Kasumi-1 (cell line): Measurements from ENCODE around the gene TCHP.

Experiments
- DNase-seq, 2 experiments: peaks; one replicate each; lab custom pipeline; 2025; lab: John Stamatoyannopoulos, UW

TCHP gene

DNA sequence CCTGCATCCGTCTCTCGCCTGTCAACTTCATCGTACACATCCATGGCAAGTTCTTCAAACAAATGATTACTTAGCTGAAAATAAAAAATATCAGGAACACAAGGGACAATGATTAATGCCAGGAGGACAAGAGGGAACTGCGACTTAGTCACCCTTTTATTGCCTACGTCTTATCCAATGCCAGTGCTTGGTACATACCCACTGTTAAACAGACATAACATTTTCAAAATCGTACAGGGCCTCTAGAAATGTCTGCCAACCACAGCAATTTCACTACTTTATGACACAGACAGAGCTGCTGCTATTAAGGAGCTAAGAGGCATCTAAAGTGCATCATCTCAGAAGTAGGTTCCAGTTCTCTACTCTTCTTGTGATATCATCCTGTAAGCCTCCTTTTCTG, 61.5 kb downstream of the TCHP start:
- no peak for DNase-seq

DNA sequence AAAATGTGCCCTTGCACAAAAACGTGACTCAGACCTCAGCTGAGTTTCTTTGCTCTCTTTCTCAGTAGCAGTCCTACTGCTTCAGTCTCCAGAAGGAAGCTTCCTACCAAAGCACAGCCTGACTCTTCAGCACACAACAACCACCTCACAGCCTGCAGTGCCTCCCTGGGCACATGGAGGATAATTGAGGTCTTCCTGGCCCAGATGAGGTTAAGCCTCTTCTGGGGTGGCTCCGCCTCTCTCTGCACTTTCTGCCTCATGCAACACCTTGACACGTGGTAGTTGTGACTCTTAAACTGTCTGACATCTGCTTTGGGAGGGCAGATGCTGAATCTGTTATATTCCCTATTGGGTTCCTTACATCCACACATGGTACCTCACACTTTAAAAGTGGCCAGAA, 62.3 kb downstream of the TCHP start:
- no peak for DNase-seq

DNA sequence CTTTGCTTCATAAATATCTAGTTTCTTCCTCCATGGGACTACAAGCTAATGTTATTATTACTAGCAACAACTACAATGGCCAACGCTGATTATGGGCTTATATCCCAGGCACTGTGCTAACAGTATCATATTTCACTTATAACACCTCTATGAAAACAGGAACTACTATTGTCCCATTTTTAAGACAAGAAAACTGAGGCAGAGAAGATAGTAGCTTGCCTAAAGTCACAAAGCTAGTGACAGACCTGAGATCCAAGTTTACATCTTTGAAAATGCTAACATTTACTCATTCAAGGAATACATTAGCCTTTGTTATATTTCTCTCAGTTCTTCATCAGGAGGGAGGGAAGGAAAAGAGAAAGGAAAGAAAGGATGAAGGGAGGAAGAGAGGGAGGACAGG, 63.3 kb downstream of the TCHP start:
- DNase-seq: no peak

DNA sequence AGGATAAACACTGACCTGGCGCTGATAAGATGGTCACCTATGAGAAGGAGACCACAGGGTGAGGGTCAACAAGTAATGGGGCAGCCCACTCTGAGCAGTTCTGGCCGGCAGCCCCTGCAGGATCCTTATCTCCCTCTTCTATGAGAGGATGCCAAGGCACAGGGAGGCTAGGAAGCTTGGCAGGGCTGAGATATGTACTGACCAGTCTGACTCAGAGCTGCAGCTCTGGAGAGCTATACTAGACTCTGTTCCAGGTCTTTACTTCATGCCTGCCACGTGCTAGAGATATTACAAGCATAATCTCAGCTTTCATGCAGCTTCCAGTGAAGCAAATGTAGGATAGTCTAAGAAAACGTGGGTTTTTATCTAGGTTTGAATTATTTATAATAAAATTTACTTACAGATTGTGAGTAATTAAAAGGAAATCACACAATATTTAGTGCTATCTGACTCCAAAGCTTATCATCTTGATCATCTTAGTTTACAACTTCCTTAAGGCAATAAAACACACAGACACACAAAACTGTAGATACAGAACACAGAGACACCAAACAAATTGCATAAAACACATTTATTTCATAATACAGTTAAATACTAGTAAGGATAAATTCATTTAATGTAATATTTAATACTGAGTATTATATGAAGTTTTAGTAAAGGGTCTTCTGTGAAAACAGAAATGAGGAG, 63.8 kb downstream of the TCHP start:
- DNase-seq: no peak

DNA sequence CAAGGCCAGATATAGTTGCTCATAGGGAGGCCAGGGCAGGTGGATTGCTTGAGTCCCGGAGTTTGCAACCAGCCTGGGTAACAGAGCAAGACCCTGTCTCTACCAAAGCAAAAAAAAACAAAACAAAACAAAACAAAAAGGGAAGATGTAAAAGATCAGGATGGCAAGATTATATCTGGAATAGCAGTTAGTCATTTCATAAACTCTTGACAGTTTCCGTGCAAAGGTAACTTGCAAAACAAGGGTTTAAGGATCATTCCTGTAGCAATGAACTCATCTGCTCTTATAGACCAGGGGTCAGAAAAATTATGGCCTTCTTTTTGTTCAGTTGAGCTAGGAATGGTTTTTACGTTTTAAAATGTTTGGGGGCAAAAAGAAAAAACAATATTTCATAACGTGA, 66.5 kb downstream of the TCHP start:
- no peak for DNase-seq

DNA sequence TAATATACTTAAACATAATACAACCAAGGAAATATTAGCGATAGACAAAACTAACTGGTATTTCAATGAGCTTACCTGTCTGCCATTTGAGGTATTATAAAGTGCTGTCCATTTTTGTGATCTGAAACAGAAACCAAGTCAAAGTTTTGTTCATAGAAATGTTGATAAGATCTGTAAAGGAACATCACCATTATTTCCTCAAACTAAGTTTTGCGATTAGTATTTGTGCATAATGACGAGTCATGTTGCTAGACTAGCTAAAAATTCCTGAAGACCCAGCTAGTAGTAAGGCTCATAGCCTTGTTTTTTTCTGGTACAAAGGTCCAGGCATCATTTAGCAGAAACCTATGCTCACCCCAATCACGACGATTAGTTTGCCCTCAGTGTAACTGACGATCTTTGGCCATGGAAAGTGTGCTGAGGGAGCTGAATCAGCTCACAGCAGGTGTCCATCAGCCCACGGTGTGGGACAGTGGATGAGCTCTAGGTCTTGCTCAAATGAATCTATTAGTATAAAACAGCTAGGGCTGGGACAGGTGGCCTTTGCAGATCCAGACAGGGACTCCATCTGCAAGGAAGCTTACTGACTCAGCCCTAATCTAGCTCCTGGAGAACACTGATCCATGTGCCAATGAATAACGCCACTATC, 67.4 kb downstream of the TCHP start:
- no peak for DNase-seq
